ENCODE data around the gene PDE4B. TPM values are rescaled to one million over a fixed set of nuclear protein-coding genes. Genes with fewer than 3 reads are reported as not detected.

Gene PDE4B
- total RNA-seq, 1 donor from 2014 or later = 7.2 TPM

GRCh38 chr1:65758128-65758527 is 34.6 kb upstream of the PDE4B start:
- no peaks in the 10 kb centered on the region for H3K36me3 Mint-ChIP-seq (ENCODE audit: unreplicated experiment)
- TF ChIP-seq CTCF (IDR thresholded peaks at IDR 0.05; ENCODE audit: partially characterized antibody, unreplicated experiment) = no peak
- no peaks in the 10 kb centered on the region for H3K9me3 Mint-ChIP-seq (ENCODE audit: unreplicated experiment)
- no peak overlapping the region for H3K27ac Mint-ChIP-seq (ENCODE audit: unreplicated experiment)
- no peaks in the 10 kb centered on the region for H3K27me3 Mint-ChIP-seq (ENCODE audit: unreplicated experiment)
- no peaks in the 10 kb centered on the region for H3K4me1 Mint-ChIP-seq (ENCODE audit: low read depth, unreplicated experiment)
- H3K4me3 Mint-ChIP-seq (ENCODE audit: unreplicated experiment) = no peak overlapping the region
- DNase-seq = no peak

- Mint-ChIP-seq H3K9me3 (ENCODE audit: unreplicated experiment) (no peaks in the 10 kb centered on the region), H3K4me1 (ENCODE audit: low read depth, unreplicated experiment) (no peaks in the 10 kb centered on the region), H3K36me3 (ENCODE audit: unreplicated experiment) (no peaks in the 10 kb centered on the region), H3K27ac (ENCODE audit: unreplicated experiment) (no peak overlapping the region), H3K4me3 (ENCODE audit: unreplicated experiment) (no peak overlapping the region), H3K27me3 (ENCODE audit: unreplicated experiment) (no peaks in the 10 kb centered on the region)
- no peak for TF ChIP-seq CTCF (IDR thresholded peaks at IDR 0.05; ENCODE audit: partially characterized antibody, unreplicated experiment)
- no peak for DNase-seq
These were observed 33.2 kb upstream of the PDE4B start for GRCh38 chr1:65759516-65759915.

- Mint-ChIP-seq H3K9me3 (ENCODE audit: unreplicated experiment) (no peaks in the 10 kb centered on the region), H3K4me3 (ENCODE audit: unreplicated experiment) (no peak overlapping the region), H3K27me3 (ENCODE audit: unreplicated experiment) (peaks cover 2% of the 10 kb centered on the region)
These were observed 30.4 kb upstream of the PDE4B start for GRCh38 chr1:65762081-65762862.

GRCh38 chr1:65764052-65764451 is 28.6 kb upstream of the PDE4B start:
- Mint-ChIP-seq H3K4me3 (ENCODE audit: unreplicated experiment) (no peak overlapping the region), H3K4me1 (ENCODE audit: low read depth, unreplicated experiment) (no peaks in the 10 kb centered on the region), H3K36me3 (ENCODE audit: unreplicated experiment) (no peaks in the 10 kb centered on the region), H3K27ac (ENCODE audit: unreplicated experiment) (no peak overlapping the region), H3K27me3 (ENCODE audit: unreplicated experiment) (peaks cover 2% of the 10 kb centered on the region), H3K9me3 (ENCODE audit: unreplicated experiment) (no peaks in the 10 kb centered on the region)
- no peak for DNase-seq
- TF ChIP-seq CTCF (IDR thresholded peaks at IDR 0.05; ENCODE audit: partially characterized antibody, unreplicated experiment) = no peak

More at GRCh38 chr1:65762081-65762862, 30.4 kb upstream of the PDE4B start:
- Mint-ChIP-seq H3K4me1 (ENCODE audit: low read depth, unreplicated experiment) (no peaks in the 10 kb centered on the region), H3K36me3 (ENCODE audit: unreplicated experiment) (no peaks in the 10 kb centered on the region), H3K27ac (ENCODE audit: unreplicated experiment) (no peak overlapping the region)
- no peak for TF ChIP-seq CTCF (IDR thresholded peaks at IDR 0.05; ENCODE audit: partially characterized antibody, unreplicated experiment)
- DNase-seq = no peak

GRCh38 chr1:65765631-65766030 is 27.1 kb upstream of the PDE4B start:
- Mint-ChIP-seq H3K27ac (ENCODE audit: unreplicated experiment) (no peak overlapping the region), H3K4me3 (ENCODE audit: unreplicated experiment) (no peak overlapping the region), H3K9me3 (ENCODE audit: unreplicated experiment) (no peaks in the 10 kb centered on the region), H3K4me1 (ENCODE audit: low read depth, unreplicated experiment) (no peaks in the 10 kb centered on the region), H3K36me3 (ENCODE audit: unreplicated experiment) (no peaks in the 10 kb centered on the region), H3K27me3 (ENCODE audit: unreplicated experiment) (peaks cover 2% of the 10 kb centered on the region)
- DNase-seq = no peak
- TF ChIP-seq CTCF (IDR thresholded peaks at IDR 0.05; ENCODE audit: partially characterized antibody, unreplicated experiment) = no peak

Data from glutamatergic neuron (in vitro differentiated cells).